Activated gamma-delta T cell (primary cell): Measurements from ENCODE around the gene CELA2B.
"Not testable (repeated sequence)": the region's sequence is repeated elsewhere in the genome, so short reads cannot be mapped to it uniquely, and the experiment has no call there.

Experiments
- DNase-seq: peaks from one replicate; lab custom pipeline; 2025; lab: John Stamatoyannopoulos, UW

The CELA2B gene

DNA sequence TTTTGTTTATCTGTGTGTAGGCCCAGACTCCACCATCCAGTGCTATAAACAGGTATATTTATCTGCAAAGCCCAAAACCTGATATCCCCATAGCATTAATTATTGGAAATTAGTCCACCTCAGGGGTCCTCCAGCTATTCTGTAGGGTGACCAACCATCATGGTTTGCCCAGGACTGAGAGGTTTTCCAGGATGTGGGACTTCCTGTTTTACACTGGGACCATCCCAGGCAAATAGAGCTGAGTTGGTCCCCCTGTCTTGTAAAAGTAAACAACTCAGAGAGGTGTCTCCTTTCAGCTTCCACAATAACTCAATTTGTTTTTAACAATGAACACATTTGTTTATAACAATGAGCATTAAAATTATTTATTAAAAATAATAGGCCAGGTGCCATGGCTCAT is 7.8 kb upstream of the CELA2B start:
- no peak for DNase-seq

GRCh38 chr1:15469361-15469760 is 6.5 kb upstream of the CELA2B start:
- DNase-seq = no peak

DNA sequence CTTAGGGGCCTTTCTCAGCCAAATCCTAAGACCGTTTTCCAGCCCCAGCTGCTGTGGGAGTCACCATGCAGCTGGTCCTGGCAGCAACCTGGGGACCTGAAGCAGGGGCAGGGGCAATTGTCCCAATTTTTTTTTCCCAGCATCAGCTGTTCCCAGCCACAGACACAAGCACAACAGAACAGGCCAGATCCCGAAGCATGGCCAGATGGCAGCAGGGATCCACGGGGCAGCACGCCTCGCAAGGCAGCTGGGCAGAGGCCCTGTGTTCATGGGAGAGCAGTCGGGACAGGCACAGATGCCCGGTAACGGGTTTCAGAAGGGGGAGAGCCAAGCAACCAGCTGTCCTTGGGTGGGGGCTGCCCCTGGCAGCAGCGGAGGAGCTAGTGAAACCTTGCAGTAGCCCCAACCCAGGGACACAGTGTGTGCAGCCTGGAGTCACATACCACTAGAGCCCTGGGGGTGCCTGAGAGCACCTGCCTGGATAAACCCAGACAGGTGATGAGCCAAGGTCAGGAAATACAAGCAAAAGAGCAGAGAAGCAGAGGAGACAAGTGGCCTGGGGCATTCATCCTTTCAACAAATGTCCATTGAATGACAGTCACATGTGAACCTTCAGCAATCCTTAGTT is 6.0 kb upstream of the CELA2B start:
- not testable (repeated sequence) for DNase-seq

DNA sequence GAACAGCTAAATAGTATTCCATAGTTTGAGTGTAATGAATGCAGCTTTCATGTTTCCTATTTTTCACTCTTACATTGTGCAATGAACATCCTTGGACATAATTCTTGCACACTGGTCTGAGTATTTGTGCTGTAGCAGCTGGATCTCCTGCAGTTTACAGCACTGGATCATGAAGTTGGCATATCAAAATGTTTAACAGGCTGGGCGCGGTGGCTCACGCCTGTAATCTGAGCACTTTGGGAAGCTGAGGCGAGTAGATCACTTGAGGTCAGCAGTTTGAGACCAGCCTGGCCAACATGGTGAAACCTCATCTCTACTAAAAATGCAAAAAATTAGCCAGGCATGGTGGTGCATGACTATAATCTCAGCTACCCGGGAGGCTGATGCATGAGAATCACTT is 4.8 kb upstream of the CELA2B start:
- DNase-seq = not testable (repeated sequence)

DNA sequence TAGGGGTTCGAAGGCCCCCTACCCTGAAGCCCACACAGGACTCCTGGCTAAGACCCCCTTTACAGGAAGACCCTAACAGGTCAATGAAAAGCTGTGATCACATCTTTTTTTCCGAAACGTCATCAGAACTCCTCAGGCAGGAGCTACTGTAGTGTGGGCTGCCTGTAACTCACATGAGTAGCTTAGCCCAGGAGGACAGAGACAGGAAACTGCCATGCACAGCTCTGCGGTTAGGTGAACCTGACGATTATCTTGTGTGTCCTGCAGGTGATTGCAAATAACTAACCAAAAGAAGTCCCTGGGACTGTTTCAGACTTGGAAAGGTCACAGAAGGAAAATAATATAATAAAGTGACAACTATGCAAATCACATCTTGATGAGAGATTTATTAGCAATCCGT is 4.2 kb upstream of the CELA2B start:
- DNase-seq = not testable (repeated sequence)

DNA sequence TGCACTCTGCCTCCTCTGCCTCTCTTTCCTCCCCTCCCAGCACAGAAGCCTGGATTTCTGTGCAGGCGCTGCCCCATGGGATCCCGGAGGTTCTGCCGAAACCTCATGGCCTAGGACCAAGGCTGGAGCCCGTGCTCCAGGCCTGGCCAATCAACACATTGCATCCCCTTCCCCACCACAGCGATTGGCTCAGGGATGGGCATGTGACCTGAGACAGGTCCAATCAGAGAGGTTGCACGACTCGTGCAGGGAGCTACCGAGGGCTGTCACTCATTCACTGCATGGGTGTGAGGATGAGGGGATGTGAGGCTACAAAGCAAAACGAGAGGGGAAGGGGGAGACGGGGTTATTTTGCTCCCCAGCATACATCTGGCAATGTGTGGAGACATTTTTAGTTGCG is 3.3 kb upstream of the CELA2B start:
- DNase-seq = no peak

GRCh38 chr1:15476927-15477326 is 1.0 kb downstream of the CELA2B start:
- DNase-seq = no peak

- no peak for DNase-seq
Measured at GRCh38 chr1:15477646-15478212, 1.8 kb downstream of the CELA2B start.

- no peak for DNase-seq
Measured at GRCh38 chr1:15479654-15480347, 3.9 kb downstream of the CELA2B start.

GRCh38 chr1:15482455-15482854 is 6.6 kb downstream of the CELA2B start:
- DNase-seq = not testable (repeated sequence)

DNA sequence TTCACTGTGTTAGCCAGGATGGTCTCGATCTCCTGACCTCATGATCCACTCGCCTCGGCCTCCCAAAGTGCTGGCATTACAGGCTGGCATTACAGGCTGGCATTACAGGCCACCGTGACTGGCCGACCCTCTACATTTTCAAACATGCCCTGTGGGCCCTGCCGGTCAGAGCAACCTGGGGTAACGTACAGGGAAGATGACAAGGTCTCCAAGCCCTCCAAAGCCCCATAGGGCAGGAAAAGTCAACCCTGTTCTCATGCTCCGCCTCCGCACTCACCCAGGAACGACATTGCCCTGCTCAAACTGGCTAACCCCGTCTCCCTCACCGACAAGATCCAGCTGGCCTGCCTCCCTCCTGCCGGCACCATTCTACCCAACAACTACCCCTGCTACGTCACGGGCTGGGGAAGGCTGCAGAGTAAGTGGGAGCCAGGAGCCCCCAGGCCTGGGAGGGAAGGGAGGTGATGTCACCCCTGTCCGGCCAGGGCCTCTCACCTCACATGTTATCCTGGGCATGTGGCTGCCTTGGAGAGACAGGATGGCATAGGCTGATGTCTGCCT is 7.2 kb downstream of the CELA2B start:
- DNase-seq = not testable (repeated sequence)

- DNase-seq = no peak
Measured at GRCh38 chr1:15483971-15484370, 8.1 kb downstream of the CELA2B start.

DNA sequence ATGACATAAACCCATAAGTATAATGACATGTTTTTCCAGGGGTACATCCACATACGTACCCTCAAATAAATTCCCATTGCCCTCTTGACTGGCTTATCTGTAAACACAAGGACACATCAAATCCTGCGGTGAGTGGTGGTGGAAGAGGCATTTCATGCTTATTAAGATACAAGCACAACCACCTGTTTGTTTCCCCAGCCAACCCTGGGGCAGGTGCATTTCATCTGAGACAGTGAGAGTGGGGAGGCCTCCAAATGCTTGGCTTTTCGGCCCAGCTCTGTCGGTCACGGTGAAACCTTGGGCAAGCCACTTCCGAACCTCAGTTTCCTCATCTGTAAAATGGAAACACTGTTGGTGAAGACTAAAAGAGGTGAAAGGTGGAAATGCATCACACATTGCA is 8.5 kb downstream of the CELA2B start:
- DNase-seq = not testable (repeated sequence)

DNA sequence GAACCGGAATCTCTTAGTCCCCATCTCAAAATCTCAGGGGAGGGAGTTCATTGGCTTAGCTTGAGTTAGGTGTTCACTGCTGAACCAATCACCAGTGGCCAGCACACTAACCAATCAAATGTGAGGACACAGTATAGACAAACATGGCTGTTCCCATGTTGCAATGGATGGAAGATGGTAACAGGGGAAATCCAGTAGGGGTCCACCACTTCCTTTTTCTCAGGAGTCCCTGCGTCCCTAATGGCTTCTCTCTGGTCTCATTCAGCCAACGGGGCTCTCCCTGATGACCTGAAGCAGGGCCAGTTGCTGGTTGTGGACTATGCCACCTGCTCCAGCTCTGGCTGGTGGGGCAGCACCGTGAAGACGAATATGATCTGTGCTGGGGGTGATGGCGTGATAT is 9.7 kb downstream of the CELA2B start:
- no peak for DNase-seq

DNA sequence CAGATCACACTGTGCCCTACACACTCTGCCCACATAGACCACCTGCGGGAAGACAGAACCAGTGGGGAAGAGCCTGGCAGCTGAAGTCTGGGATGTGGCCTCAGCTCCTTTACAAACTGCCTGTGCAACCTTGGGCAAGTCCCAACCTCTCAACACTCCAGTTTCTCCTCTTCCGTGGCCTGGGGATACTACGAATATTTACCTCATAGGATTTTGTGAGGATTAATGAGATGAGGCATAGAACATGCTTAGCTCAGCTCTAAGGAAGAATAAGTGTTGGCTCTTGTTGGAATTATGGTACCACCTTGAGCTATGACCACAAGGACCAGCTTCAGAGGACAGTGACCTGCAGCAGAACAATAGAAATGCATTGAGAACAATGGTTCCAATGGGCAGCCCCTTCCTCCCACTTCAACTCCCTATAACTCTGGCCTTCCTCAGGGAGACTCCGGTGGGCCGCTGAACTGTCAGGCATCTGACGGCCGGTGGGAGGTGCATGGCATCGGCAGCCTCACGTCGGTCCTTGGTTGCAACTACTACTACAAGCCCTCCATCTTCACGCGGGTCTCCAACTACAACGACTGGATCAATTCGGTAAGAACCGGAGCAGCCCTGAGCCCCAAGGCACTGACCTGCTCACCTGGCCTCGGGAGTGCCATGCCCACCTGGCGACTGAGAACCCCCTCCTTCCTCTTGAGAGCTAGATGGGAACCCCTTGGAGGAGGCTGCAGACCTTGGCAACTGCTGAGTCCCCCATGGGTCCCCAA is 11.1 kb downstream of the CELA2B start:
- DNase-seq = not testable (repeated sequence)

DNA sequence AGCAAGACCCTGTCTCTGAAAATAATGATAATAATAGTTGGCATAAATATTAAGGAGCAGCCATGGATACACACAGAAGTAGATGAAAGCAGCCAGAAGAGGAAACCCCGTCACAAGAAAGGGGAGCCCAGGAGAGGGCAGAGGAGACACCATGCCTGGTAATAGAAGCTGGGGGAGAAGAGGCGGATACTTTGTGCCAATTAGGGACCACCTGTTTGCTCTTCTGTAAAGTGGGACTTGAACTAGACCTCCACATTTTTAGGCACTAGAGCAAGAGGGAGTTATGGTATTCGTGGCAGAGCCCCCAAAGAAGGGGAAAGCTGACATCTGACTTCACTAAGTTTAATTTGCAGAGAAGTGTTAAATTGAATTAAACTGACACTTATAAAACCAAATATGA is 12.5 kb downstream of the CELA2B start:
- DNase-seq = no peak

- DNase-seq = no peak
Measured at GRCh38 chr1:15489052-15489736, 13.3 kb downstream of the CELA2B start.

DNA sequence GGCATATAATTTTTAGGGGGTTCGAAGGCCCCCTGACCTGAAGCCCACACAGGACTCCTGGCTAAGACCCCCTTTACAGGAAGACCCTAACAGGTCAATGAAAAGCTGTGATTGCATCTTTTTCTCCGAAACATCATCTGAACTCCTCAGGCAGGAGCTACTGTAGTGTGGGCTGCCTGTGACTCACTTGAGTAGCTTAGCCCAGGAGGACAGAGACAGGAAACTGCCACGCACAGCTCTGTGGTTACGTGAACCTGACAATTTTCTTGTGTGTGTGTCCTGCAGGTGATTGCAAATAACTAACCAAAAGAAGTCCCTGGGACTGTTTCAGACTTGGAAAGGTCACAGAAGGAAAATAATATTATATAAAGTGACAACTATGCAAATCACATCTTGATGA is 15.1 kb downstream of the CELA2B start:
- not testable (repeated sequence) for DNase-seq

- no peak for DNase-seq
Measured at GRCh38 chr1:15492596-15492995, 16.7 kb downstream of the CELA2B start.

GRCh38 chr1:15493869-15494390 is 18.0 kb downstream of the CELA2B start:
- no peak for DNase-seq
